ENCODE data around the gene MTHFD1L.
"Not testable (repeated sequence)": the region's sequence is repeated elsewhere in the genome, so short reads cannot be mapped to it uniquely, and the experiment has no call there.

Gene MTHFD1L

GRCh38 chr6:150835620-150836019 is 29.9 kb upstream of the MTHFD1L start:
- no peak for TF ChIP-seq CTCF (IDR thresholded peaks at IDR 0.05; ENCODE audit: low read depth, low read length, missing control alignments)
- H3K4me3 ChIP-seq (replicated peaks; ENCODE audit: low read depth, low read length): no peak overlapping the region
- DNase-seq (ENCODE audit: extremely low read depth, low read depth): no peak

- no peak for TF ChIP-seq CTCF (IDR thresholded peaks at IDR 0.05; ENCODE audit: low read depth, low read length, missing control alignments)
- no peak for DNase-seq (ENCODE audit: extremely low read depth, low read depth)
- no peak overlapping the region for H3K4me3 ChIP-seq (replicated peaks; ENCODE audit: low read depth, low read length)
Measured at GRCh38 chr6:150840185-150840584, 25.3 kb upstream of the MTHFD1L start.

- no peak for DNase-seq (ENCODE audit: extremely low read depth, low read depth)
- no peak for TF ChIP-seq CTCF (IDR thresholded peaks at IDR 0.05; ENCODE audit: low read depth, low read length, missing control alignments)
- no peak overlapping the region for H3K4me3 ChIP-seq (replicated peaks; ENCODE audit: low read depth, low read length)
Measured at GRCh38 chr6:150841189-150841588, 24.3 kb upstream of the MTHFD1L start.

GRCh38 chr6:150841697-150842096 is 23.8 kb upstream of the MTHFD1L start:
- no peak for TF ChIP-seq CTCF (IDR thresholded peaks at IDR 0.05; ENCODE audit: low read depth, low read length, missing control alignments)
- no peak for DNase-seq (ENCODE audit: extremely low read depth, low read depth)
- H3K4me3 ChIP-seq (replicated peaks; ENCODE audit: low read depth, low read length): no peak overlapping the region

GRCh38 chr6:150844371-150844770 is 21.1 kb upstream of the MTHFD1L start:
- no peak overlapping the region for H3K4me3 ChIP-seq (replicated peaks; ENCODE audit: low read depth, low read length)
- no peak for TF ChIP-seq CTCF (IDR thresholded peaks at IDR 0.05; ENCODE audit: low read depth, low read length, missing control alignments)

GRCh38 chr6:150846641-150847040 is 18.9 kb upstream of the MTHFD1L start:
- TF ChIP-seq CTCF (IDR thresholded peaks at IDR 0.05; ENCODE audit: low read depth, low read length, missing control alignments): no peak
- H3K4me3 ChIP-seq (replicated peaks; ENCODE audit: low read depth, low read length): no peak overlapping the region
- DNase-seq (ENCODE audit: extremely low read depth, low read depth): no peak

More at GRCh38 chr6:150844371-150844770, 21.1 kb upstream of the MTHFD1L start:
- DNase-seq (ENCODE audit: extremely low read depth, low read depth): no peak

- DNase-seq (ENCODE audit: extremely low read depth, low read depth): no peak
- no peak for TF ChIP-seq CTCF (IDR thresholded peaks at IDR 0.05; ENCODE audit: low read depth, low read length, missing control alignments)
- H3K4me3 ChIP-seq (replicated peaks; ENCODE audit: low read depth, low read length): no peak overlapping the region
Measured at GRCh38 chr6:150848400-150848799, 17.1 kb upstream of the MTHFD1L start.

GRCh38 chr6:150854392-150854791 is 11.1 kb upstream of the MTHFD1L start:
- DNase-seq (ENCODE audit: extremely low read depth, low read depth): not testable (repeated sequence)
- peak overlapping the region; percentile 14 for H3K4me3 ChIP-seq (replicated peaks; ENCODE audit: low read depth, low read length)

GRCh38 chr6:150855171-150855570 is 10.3 kb upstream of the MTHFD1L start:
- H3K4me3 ChIP-seq (replicated peaks; ENCODE audit: low read depth, low read length): peak overlapping the region; percentile 19

More at GRCh38 chr6:150855171-150855570, 10.3 kb upstream of the MTHFD1L start:
- DNase-seq (ENCODE audit: extremely low read depth, low read depth): not testable (repeated sequence)
